ENCODE results near the gene PLCG1.

DNA sequence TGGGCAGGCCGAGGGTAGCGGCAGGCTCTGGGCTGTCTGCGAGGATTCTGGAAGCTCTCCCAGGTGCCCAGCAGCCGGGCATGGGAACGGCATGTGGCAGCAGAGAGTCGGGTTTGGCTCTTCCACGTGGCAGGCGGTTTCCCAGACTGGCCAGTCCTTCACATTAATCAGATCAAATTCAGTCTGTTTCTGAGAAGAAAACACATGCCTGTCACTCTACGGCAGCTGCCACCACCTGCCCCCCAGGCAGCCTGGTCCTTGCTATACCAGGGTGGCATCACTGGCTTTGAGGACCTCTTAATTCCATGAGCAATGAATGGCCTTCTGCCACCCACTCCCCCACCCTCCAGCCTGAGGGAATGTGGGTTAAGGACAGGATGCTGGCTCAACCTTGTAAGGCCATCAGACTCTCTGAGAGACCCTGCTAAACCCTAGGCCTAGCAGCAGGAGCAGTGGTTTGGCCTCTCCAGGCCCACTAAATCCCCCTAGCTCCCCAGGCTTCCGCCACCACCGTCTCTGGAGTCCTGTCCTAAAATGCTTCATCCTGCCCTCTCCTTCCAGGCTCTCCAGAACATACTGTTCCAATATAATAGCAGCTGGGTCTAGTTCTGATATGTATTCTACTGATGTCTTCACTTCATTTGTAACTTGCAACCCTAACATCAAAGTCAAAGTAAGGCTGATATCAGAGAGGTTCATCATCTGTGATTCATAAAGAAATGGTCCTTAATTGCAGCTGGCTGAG lies 47.8 kb downstream of the PLCG1 start:
- no peak for TF ChIP-seq EZH2 (IDR thresholded peaks at IDR 0.05; ENCODE audit: low read depth)
- TF ChIP-seq, protein P1, sequence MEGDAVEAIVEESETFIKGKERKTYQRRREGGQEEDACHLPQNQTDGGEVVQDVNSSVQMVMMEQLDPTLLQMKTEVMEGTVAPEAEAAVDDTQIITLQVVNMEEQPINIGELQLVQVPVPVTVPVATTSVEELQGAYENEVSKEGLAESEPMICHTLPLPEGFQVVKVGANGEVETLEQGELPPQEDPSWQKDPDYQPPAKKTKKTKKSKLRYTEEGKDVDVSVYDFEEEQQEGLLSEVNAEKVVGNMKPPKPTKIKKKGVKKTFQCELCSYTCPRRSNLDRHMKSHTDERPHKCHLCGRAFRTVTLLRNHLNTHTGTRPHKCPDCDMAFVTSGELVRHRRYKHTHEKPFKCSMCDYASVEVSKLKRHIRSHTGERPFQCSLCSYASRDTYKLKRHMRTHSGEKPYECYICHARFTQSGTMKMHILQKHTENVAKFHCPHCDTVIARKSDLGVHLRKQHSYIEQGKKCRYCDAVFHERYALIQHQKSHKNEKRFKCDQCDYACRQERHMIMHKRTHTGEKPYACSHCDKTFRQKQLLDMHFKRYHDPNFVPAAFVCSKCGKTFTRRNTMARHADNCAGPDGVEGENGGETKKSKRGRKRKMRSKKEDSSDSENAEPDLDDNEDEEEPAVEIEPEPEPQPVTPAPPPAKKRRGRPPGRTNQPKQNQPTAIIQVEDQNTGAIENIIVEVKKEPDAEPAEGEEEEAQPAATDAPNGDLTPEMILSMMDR (conservative IDR thresholded peaks at IDR 0.05), result no peak
